Measurements from ENCODE around the gene CISH. TPM values are rescaled to one million over a fixed set of nuclear protein-coding genes. Genes with fewer than 3 reads are reported as not detected.

Gene CISH
- total and polyA plus RNA-seq, 4 donors: 37.8 to 104 (median 46.6) TPM

GRCh38 chr3:50624634-50625033, 13.1 kb upstream of the CISH start:
- peaks cover 0 to 44% (median 11%) of the 10 kb centered on the region in 5 donors for H3K4me1 ChIP-seq (ENCODE audit: control insufficient read depth in 5 of 5, insufficient read depth in 5 of 5, low read length in 5 of 5)
- peak; percentile 9 for ATAC-seq (ENCODE audit: insufficient read depth, low FRiP score)
- WGBS, 2 donors: 82 to 97% methylated on average over 2 of the region's 2 CpGs
- no peak overlapping the region for H3K4me3 ChIP-seq
- no peak for TF ChIP-seq CTCF (IDR thresholded peaks at IDR 0.05; ENCODE audit: control extremely low read depth, extremely low read depth)
- H3K27ac ChIP-seq (ENCODE audit: low read depth in 1 of 2, low read length in 1 of 2): peak overlapping the region in 1 of 2 donors; percentile 43
- no peak overlapping the region for H3K9ac ChIP-seq (ENCODE audit: insufficient read depth in 1 of 2, low read length in 2 of 2)
- H3K27me3 ChIP-seq (ENCODE audit: control insufficient read depth in 3 of 3, insufficient read depth in 3 of 3, low read length in 2 of 3): no peaks in the 10 kb centered on the region
- H3K9me3 ChIP-seq (ENCODE audit: control insufficient read depth in 4 of 4, insufficient read depth in 3 of 4, low read length in 3 of 4): no peaks in the 10 kb centered on the region
- DNase-seq: no peak
- H3K36me3 ChIP-seq (ENCODE audit: control insufficient read depth in 4 of 4, insufficient read depth in 4 of 4, low read length in 4 of 4): peaks cover 0 to 9% (median 2%) of the 10 kb centered on the region in 4 donors

GRCh38 chr3:50623840-50624474, 12.4 kb upstream of the CISH start:
- DNase-seq: no peak

GRCh38 chr3:50622881-50623280, 11.3 kb upstream of the CISH start:
- ATAC-seq (ENCODE audit: insufficient read depth, low FRiP score) (no peak), DNase-seq (peak in 2 of 3 donors; percentile 26 to 55)
- no peak for TF ChIP-seq CTCF (IDR thresholded peaks at IDR 0.05; ENCODE audit: control extremely low read depth, extremely low read depth)
- WGBS, 2 donors: 77 to 78% methylated on average over 3 of the region's 3 CpGs
- no peak overlapping the region for H3K4me3 ChIP-seq
- peaks cover 0 to 9% (median 2%) of the 10 kb centered on the region in 4 donors for H3K36me3 ChIP-seq (ENCODE audit: control insufficient read depth in 4 of 4, insufficient read depth in 4 of 4, low read length in 4 of 4)
- no peak overlapping the region for H3K9ac ChIP-seq (ENCODE audit: insufficient read depth in 1 of 2, low read length in 2 of 2)
- H3K4me1 ChIP-seq (ENCODE audit: control insufficient read depth in 5 of 5, insufficient read depth in 5 of 5, low read length in 5 of 5): peaks cover 3 to 41% (median 10%) of the 10 kb centered on the region in 5 donors
- H3K27ac ChIP-seq (ENCODE audit: low read depth in 1 of 2, low read length in 1 of 2): peak overlapping the region in 1 of 2 donors; percentile 4
- no peaks in the 10 kb centered on the region for H3K27me3 ChIP-seq (ENCODE audit: control insufficient read depth in 3 of 3, insufficient read depth in 3 of 3, low read length in 2 of 3)
- no peaks in the 10 kb centered on the region for H3K9me3 ChIP-seq (ENCODE audit: control insufficient read depth in 4 of 4, insufficient read depth in 3 of 4, low read length in 3 of 4)

More at GRCh38 chr3:50623840-50624474, 12.4 kb upstream of the CISH start:
- H3K4me1 ChIP-seq (ENCODE audit: control insufficient read depth in 5 of 5, insufficient read depth in 5 of 5, low read length in 5 of 5): peaks cover 0 to 43% (median 10%) of the 10 kb centered on the region in 5 donors
- H3K27ac ChIP-seq (ENCODE audit: low read depth in 1 of 2, low read length in 1 of 2): peak overlapping the region in 1 of 2 donors; percentile 43
- H3K9me3 ChIP-seq (ENCODE audit: control insufficient read depth in 4 of 4, insufficient read depth in 3 of 4, low read length in 3 of 4): no peaks in the 10 kb centered on the region
- H3K36me3 ChIP-seq (ENCODE audit: control insufficient read depth in 4 of 4, insufficient read depth in 4 of 4, low read length in 4 of 4): peaks cover 0 to 9% (median 2%) of the 10 kb centered on the region in 4 donors
- no peak overlapping the region for H3K4me3 ChIP-seq
- peak overlapping the region in 1 of 2 donors; percentile 3 for H3K9ac ChIP-seq (ENCODE audit: insufficient read depth in 1 of 2, low read length in 2 of 2)
- TF ChIP-seq CTCF (IDR thresholded peaks at IDR 0.05; ENCODE audit: control extremely low read depth, extremely low read depth): no peak
- H3K27me3 ChIP-seq (ENCODE audit: control insufficient read depth in 3 of 3, insufficient read depth in 3 of 3, low read length in 2 of 3): no peaks in the 10 kb centered on the region
- WGBS, 2 donors: 32 to 33% methylated on average over 6 of the region's 6 CpGs
- no peak for ATAC-seq (ENCODE audit: insufficient read depth, low FRiP score)
